Measurements from ENCODE around the gene MAP3K4.

The MAP3K4 gene

DNA sequence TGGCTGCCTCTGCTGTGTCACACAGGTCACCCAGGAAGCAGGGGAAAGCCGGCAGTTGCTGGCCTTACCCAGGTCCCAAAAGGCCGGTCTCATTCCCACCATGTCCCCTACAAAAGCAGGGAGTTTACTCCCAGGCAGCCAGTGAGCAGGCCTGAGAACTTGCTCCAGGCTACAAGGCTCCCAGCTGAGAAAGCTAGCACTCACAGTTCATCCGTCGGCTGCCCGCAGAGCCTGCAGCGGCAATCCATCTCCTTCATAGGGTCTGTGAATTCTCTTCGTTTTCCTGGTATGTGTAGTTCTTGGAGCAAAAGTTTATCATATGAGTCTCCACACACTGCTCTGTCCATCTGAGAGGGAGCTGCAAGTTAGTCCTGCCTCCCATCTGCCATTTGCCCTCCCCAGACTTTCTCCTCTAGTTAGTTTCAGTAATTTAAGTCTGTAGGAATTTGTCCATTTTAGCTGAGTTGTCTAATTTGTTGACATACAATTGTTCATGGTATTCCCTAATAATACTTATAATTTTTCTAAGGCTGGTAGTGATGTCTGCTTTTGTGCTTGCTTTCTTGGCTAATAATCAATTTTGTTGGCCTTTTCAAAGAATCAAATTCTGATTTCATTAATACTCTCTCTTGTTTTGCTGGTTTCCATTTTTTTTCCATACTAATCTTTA, 135.6 kb downstream of the MAP3K4 start:
- no peak for TF ChIP-seq POLR2AphosphoS5 (IDR thresholded peaks at IDR 0.05; ENCODE audit: borderline replicate concordance, low read depth, low read length)
- no peak for TF ChIP-seq EZH2 (IDR thresholded peaks at IDR 0.05)
- no peak for TF ChIP-seq FOXP2 (optimal IDR thresholded peaks at IDR 0.05; ENCODE audit: control extremely low read depth, extremely low read length, insufficient read depth)
- H3K9me3 ChIP-seq (ENCODE audit: low read depth, low read length) = no peaks in the 10 kb centered on the region
- no peak overlapping the region for H3K9ac ChIP-seq (ENCODE audit: insufficient read length)
- no peak overlapping the region for H3K27ac ChIP-seq
- H3K36me3 ChIP-seq (ENCODE audit: insufficient read depth, low read length) = no peaks in the 10 kb centered on the region; the same call in 1 of the 2 replicates
- no peak overlapping the region for H3K4me3 ChIP-seq
- no peak for DNase-seq (ENCODE audit: low read depth, low spot score)

DNA sequence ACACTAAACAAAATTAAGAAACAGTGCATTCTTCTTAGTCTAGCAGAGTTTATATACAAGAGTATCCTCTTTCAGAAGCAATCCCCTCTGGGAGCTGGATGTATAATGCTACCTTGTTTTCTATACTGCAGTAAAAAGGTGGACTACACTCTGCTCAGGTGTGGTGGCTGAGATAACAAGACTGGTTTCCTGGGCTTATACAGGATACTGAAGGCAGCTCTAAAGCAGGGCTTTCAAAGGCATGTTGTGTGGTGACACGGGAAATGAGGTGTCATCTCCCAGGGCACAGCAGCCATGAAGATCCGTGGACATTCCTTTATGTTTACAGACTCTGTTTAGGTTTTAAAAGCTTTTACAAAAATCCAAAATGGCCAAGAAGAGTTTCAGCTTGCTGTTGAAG, 136.7 kb downstream of the MAP3K4 start:
- no peaks in the 10 kb centered on the region for H3K9me3 ChIP-seq (ENCODE audit: low read depth, low read length)
- no peak overlapping the region for H3K9ac ChIP-seq (ENCODE audit: insufficient read length)
- H3K36me3 ChIP-seq (ENCODE audit: insufficient read depth, low read length) = no peaks in the 10 kb centered on the region; the same call in 1 of the 2 replicates
- H3K4me3 ChIP-seq = no peak overlapping the region
- DNase-seq (ENCODE audit: low read depth, low spot score) = no peak
- no peak overlapping the region for H3K27ac ChIP-seq
- TF ChIP-seq EZH2 (IDR thresholded peaks at IDR 0.05) (no peak), POLR2AphosphoS5 (IDR thresholded peaks at IDR 0.05; ENCODE audit: borderline replicate concordance, low read depth, low read length) (no peak), FOXP2 (optimal IDR thresholded peaks at IDR 0.05; ENCODE audit: control extremely low read depth, extremely low read length, insufficient read depth) (no peak)

DNA sequence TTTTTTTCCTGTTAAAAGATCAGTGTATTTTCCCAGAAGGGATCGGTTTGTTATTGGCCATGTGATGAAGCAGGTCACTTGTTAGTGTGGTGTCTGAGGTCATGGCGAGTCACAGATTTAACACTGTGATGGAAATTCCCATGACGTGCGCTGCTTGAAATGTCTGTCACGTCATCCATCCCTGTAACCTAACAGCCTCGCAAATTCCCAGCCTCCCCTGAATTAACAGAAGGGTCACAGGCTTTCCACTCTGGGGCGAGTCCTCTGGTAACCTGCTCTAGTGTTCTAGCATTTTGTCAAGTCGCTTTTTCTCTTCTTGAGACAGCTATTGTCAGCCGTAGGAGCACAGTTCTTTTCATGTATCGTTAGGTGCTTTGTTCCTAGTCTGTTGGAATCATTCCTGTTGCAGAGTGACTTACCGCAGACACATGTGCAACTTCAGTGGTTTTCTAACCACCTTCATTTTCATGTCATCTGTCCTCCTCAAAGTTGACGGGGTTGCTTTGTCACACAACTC, 137.2 kb downstream of the MAP3K4 start:
- Histone ChIP-seq H3K4me3 (no peak overlapping the region), H3K36me3 (ENCODE audit: insufficient read depth, low read length) (no peaks in the 10 kb centered on the region; the same call in 1 of the 2 replicates), H3K9me3 (ENCODE audit: low read depth, low read length) (no peaks in the 10 kb centered on the region), H3K27ac (no peak overlapping the region), H3K9ac (ENCODE audit: insufficient read length) (no peak overlapping the region)
- TF ChIP-seq EZH2 (IDR thresholded peaks at IDR 0.05) = no peak
- TF ChIP-seq POLR2AphosphoS5 (IDR thresholded peaks at IDR 0.05; ENCODE audit: borderline replicate concordance, low read depth, low read length) = no peak
- TF ChIP-seq FOXP2 (optimal IDR thresholded peaks at IDR 0.05; ENCODE audit: control extremely low read depth, extremely low read length, insufficient read depth) = no peak
- no peak for DNase-seq (ENCODE audit: low read depth, low spot score)

DNA sequence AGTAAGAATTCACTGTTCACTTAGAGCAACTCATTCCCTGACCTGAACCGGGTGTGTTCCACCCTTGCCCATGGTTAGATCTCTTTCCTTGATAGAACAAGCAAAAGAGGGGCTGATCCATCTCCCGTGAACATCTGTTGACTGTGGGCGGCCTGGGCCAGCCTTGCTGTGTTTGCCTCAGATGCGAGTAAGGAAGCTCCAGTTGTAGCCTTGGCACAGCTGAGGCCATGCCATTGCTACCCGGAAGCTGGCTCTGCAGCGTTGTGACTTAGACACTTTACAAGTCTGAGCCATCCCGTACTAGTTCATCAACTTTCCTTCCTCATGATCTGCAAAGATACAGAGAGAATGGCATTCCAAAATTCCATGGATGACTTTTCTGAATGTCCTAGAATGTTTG, 139.0 kb downstream of the MAP3K4 start:
- no peak for TF ChIP-seq EZH2 (IDR thresholded peaks at IDR 0.05)
- Histone ChIP-seq H3K36me3 (ENCODE audit: insufficient read depth, low read length) (no peaks in the 10 kb centered on the region; the same call in 1 of the 2 replicates), H3K4me3 (no peak overlapping the region), H3K27ac (no peak overlapping the region), H3K9ac (ENCODE audit: insufficient read length) (no peak overlapping the region), H3K9me3 (ENCODE audit: low read depth, low read length) (no peaks in the 10 kb centered on the region)
- no peak for DNase-seq (ENCODE audit: low read depth, low spot score)

- Histone ChIP-seq H3K9me3 (ENCODE audit: low read depth, low read length) (no peaks in the 10 kb centered on the region), H3K36me3 (ENCODE audit: insufficient read depth, low read length) (no peaks in the 10 kb centered on the region; the same call in 1 of the 2 replicates), H3K9ac (ENCODE audit: insufficient read length) (no peak overlapping the region), H3K4me3 (no peak overlapping the region), H3K27ac (no peak overlapping the region)
- DNase-seq (ENCODE audit: low read depth, low spot score) = no peak
- TF ChIP-seq FOXP2 (optimal IDR thresholded peaks at IDR 0.05; ENCODE audit: control extremely low read depth, extremely low read length, insufficient read depth) (no peak), POLR2AphosphoS5 (IDR thresholded peaks at IDR 0.05; ENCODE audit: borderline replicate concordance, low read depth, low read length) (no peak), EZH2 (IDR thresholded peaks at IDR 0.05) (no peak)
Measured at GRCh38 chr6:161130967-161131766, 139.6 kb downstream of the MAP3K4 start.

- Histone ChIP-seq H3K36me3 (ENCODE audit: insufficient read depth, low read length) (no peaks in the 10 kb centered on the region; the same call in 1 of the 2 replicates), H3K27ac (no peak overlapping the region), H3K9me3 (ENCODE audit: low read depth, low read length) (no peaks in the 10 kb centered on the region), H3K9ac (ENCODE audit: insufficient read length) (no peak overlapping the region), H3K4me3 (no peak overlapping the region)
- no peak for DNase-seq (ENCODE audit: low read depth, low spot score)
- no peak for TF ChIP-seq FOXP2 (optimal IDR thresholded peaks at IDR 0.05; ENCODE audit: control extremely low read depth, extremely low read length, insufficient read depth)
- no peak for TF ChIP-seq EZH2 (IDR thresholded peaks at IDR 0.05)
Measured at GRCh38 chr6:161132384-161132783, 140.8 kb downstream of the MAP3K4 start.

GRCh38 chr6:161133963-161134362, 142.4 kb downstream of the MAP3K4 start:
- no peaks in the 10 kb centered on the region for H3K9me3 ChIP-seq (ENCODE audit: low read depth, low read length)
- no peak for TF ChIP-seq POLR2AphosphoS5 (IDR thresholded peaks at IDR 0.05; ENCODE audit: borderline replicate concordance, low read depth, low read length)
- no peak for TF ChIP-seq EZH2 (IDR thresholded peaks at IDR 0.05)
- TF ChIP-seq FOXP2 (optimal IDR thresholded peaks at IDR 0.05; ENCODE audit: control extremely low read depth, extremely low read length, insufficient read depth) = no peak
- no peaks in the 10 kb centered on the region; the same call in 1 of the 2 replicates for H3K36me3 ChIP-seq (ENCODE audit: insufficient read depth, low read length)
- no peak overlapping the region for H3K4me3 ChIP-seq
- no peak overlapping the region for H3K27ac ChIP-seq
- no peak for DNase-seq (ENCODE audit: low read depth, low spot score)
- no peak overlapping the region for H3K9ac ChIP-seq (ENCODE audit: insufficient read length)

- no peak overlapping the region for H3K9ac ChIP-seq (ENCODE audit: insufficient read length)
- no peak overlapping the region for H3K27ac ChIP-seq
- H3K9me3 ChIP-seq (ENCODE audit: low read depth, low read length) = no peaks in the 10 kb centered on the region
- DNase-seq (ENCODE audit: low read depth, low spot score) = no peak
- TF ChIP-seq EZH2 (IDR thresholded peaks at IDR 0.05) = no peak
- no peaks in the 10 kb centered on the region; the same call in 1 of the 2 replicates for H3K36me3 ChIP-seq (ENCODE audit: insufficient read depth, low read length)
- no peak overlapping the region for H3K4me3 ChIP-seq
Measured at GRCh38 chr6:161134550-161135298, 143.2 kb downstream of the MAP3K4 start.
